ENCODE data around the gene KRTAP10-4. TPM values are rescaled to one million over a fixed set of nuclear protein-coding genes. Genes with fewer than 3 reads are reported as not detected.
"Not testable (repeated sequence)": the region's sequence is repeated elsewhere in the genome, so short reads cannot be mapped to it uniquely, and the experiment has no call there.

Gene KRTAP10-4
- total RNA-seq, 1 donor from 2014 or later: not detected

DNA sequence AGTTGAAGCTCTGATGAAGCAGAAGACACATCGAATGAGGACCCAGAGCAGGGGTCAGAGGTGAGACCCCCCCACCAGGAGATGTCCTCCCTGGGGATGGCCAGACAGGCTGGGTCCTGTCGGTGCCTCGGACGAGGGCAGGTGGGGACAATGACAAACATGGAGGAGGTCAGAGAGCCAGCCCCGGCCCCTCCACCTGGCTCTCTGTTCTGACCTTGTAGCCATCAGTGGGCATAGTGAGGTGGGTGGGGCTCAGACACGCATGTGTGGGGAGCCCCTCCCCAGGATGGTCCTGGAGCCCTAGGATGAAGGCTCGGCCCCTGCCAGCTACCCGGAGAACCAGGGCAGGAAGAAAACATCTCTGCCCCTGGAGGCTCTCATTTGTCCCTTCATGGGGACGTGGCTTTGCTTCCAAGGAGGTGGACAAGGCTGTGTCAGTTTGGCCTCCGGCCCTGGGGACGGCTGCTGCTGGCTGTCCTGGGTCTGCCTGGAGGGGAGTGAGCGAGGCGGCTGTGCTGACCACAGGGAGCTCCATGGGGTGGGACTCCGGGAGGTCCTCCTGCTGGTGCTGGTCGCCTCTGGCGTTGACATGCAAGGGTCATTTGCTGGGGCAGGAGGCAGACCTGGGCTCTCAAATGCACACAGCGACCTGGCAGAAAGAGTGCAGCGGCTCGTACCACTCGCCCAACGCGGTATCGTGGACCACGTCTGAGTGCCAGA, 16.2 kb downstream of the KRTAP10-4 start:
- H3K9me3 ChIP-seq (ENCODE audit: insufficient read depth, low read depth, low read length): no peaks in the 10 kb centered on the region
- H4K20me1 ChIP-seq (ENCODE audit: insufficient read depth, low read length): no peaks in the 10 kb centered on the region
- H3K4me2 ChIP-seq (ENCODE audit: low read length): no peak overlapping the region
- peaks cover 9% of the 10 kb centered on the region for H3K9me3 Mint-ChIP-seq (ENCODE audit: unreplicated experiment)
- peaks cover 1% of the 10 kb centered on the region for H3K36me3 Mint-ChIP-seq (ENCODE audit: low read depth, unreplicated experiment)
- no peak overlapping the region for H3K4me3 Mint-ChIP-seq (ENCODE audit: unreplicated experiment)
- DNase-seq (ENCODE audit: low read depth) (no peak), FAIRE-seq (no peak)
- H2AFZ ChIP-seq (ENCODE audit: low read depth, low read length): no peak overlapping the region
- H3K79me2 ChIP-seq (ENCODE audit: insufficient read depth, low read length): no peaks in the 10 kb centered on the region
- H3K9ac ChIP-seq (ENCODE audit: low read length): no peak overlapping the region
- no peak overlapping the region for H3K4me3 ChIP-seq (ENCODE audit: insufficient read depth, low read depth, low read length)
- no peaks in the 10 kb centered on the region for H3K4me1 ChIP-seq (ENCODE audit: insufficient read depth, low read length)
- TF ChIP-seq, protein P1, sequence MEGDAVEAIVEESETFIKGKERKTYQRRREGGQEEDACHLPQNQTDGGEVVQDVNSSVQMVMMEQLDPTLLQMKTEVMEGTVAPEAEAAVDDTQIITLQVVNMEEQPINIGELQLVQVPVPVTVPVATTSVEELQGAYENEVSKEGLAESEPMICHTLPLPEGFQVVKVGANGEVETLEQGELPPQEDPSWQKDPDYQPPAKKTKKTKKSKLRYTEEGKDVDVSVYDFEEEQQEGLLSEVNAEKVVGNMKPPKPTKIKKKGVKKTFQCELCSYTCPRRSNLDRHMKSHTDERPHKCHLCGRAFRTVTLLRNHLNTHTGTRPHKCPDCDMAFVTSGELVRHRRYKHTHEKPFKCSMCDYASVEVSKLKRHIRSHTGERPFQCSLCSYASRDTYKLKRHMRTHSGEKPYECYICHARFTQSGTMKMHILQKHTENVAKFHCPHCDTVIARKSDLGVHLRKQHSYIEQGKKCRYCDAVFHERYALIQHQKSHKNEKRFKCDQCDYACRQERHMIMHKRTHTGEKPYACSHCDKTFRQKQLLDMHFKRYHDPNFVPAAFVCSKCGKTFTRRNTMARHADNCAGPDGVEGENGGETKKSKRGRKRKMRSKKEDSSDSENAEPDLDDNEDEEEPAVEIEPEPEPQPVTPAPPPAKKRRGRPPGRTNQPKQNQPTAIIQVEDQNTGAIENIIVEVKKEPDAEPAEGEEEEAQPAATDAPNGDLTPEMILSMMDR (IDR thresholded peaks at IDR 0.05; ENCODE audit: insufficient read depth, low read depth, low read length): no peak
- TF ChIP-seq EZH2 (IDR thresholded peaks at IDR 0.05; ENCODE audit: insufficient read depth, low read length): no peak
- no peaks in the 10 kb centered on the region for H3K36me3 ChIP-seq (ENCODE audit: insufficient read depth, low read length)
- H3K27me3 Mint-ChIP-seq (ENCODE audit: low read depth, unreplicated experiment): peaks cover 42% of the 10 kb centered on the region
- peaks cover 2% of the 10 kb centered on the region for H3K4me1 Mint-ChIP-seq (ENCODE audit: low read depth, unreplicated experiment)
- no peak overlapping the region for H3K27ac ChIP-seq (ENCODE audit: low read depth, low read length)
- no peak overlapping the region for H3K27ac Mint-ChIP-seq (ENCODE audit: unreplicated experiment)
- H3K27me3 ChIP-seq (ENCODE audit: insufficient read depth, low read length): no peaks in the 10 kb centered on the region

DNA sequence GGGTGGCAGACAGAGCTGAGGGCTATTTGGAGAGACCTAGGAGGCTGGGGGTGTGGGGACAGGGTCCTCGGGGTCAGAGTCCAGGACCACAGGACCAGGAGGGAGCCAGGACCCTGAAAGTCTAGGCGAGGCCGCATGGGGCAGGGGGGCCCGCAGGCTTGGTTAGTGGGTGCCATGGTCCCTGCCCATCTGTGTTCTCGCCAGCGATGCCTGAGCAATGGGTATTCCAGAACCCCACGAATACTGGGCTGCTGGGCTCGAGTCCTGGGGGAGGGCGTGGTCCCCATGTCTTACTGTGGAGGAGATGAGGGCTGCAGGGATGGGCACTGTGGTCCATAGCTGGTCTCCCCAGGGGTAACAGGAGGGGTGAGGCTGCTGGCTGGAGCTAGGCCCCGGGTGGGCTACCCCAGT, 16.8 kb downstream of the KRTAP10-4 start:
- no peaks in the 10 kb centered on the region for H3K79me2 ChIP-seq (ENCODE audit: insufficient read depth, low read length)
- no peak overlapping the region for H2AFZ ChIP-seq (ENCODE audit: low read depth, low read length)
- no peaks in the 10 kb centered on the region for H3K27me3 ChIP-seq (ENCODE audit: insufficient read depth, low read length)
- Mint-ChIP-seq H3K4me1 (ENCODE audit: low read depth, unreplicated experiment) (peaks cover 2% of the 10 kb centered on the region), H3K9me3 (ENCODE audit: unreplicated experiment) (peaks cover 9% of the 10 kb centered on the region), H3K27ac (ENCODE audit: unreplicated experiment) (no peak overlapping the region), H3K27me3 (ENCODE audit: low read depth, unreplicated experiment) (peaks cover 39% of the 10 kb centered on the region), H3K4me3 (ENCODE audit: unreplicated experiment) (no peak overlapping the region), H3K36me3 (ENCODE audit: low read depth, unreplicated experiment) (peaks cover 1% of the 10 kb centered on the region)
- no peaks in the 10 kb centered on the region for H3K4me1 ChIP-seq (ENCODE audit: insufficient read depth, low read length)
- no peak overlapping the region for H3K9ac ChIP-seq (ENCODE audit: low read length)
- H3K4me2 ChIP-seq (ENCODE audit: low read length): no peak overlapping the region
- H3K4me3 ChIP-seq (ENCODE audit: insufficient read depth, low read depth, low read length): no peak overlapping the region
- no peak for DNase-seq (ENCODE audit: low read depth)
- H3K9me3 ChIP-seq (ENCODE audit: insufficient read depth, low read depth, low read length): no peaks in the 10 kb centered on the region
- no peak for TF ChIP-seq EZH2 (IDR thresholded peaks at IDR 0.05; ENCODE audit: insufficient read depth, low read length)
- TF ChIP-seq, protein P1 (IDR thresholded peaks at IDR 0.05; ENCODE audit: insufficient read depth, low read depth, low read length): no peak
- FAIRE-seq: no peak
- no peaks in the 10 kb centered on the region for H4K20me1 ChIP-seq (ENCODE audit: insufficient read depth, low read length)
- no peaks in the 10 kb centered on the region for H3K36me3 ChIP-seq (ENCODE audit: insufficient read depth, low read length)
- no peak overlapping the region for H3K27ac ChIP-seq (ENCODE audit: low read depth, low read length)

DNA sequence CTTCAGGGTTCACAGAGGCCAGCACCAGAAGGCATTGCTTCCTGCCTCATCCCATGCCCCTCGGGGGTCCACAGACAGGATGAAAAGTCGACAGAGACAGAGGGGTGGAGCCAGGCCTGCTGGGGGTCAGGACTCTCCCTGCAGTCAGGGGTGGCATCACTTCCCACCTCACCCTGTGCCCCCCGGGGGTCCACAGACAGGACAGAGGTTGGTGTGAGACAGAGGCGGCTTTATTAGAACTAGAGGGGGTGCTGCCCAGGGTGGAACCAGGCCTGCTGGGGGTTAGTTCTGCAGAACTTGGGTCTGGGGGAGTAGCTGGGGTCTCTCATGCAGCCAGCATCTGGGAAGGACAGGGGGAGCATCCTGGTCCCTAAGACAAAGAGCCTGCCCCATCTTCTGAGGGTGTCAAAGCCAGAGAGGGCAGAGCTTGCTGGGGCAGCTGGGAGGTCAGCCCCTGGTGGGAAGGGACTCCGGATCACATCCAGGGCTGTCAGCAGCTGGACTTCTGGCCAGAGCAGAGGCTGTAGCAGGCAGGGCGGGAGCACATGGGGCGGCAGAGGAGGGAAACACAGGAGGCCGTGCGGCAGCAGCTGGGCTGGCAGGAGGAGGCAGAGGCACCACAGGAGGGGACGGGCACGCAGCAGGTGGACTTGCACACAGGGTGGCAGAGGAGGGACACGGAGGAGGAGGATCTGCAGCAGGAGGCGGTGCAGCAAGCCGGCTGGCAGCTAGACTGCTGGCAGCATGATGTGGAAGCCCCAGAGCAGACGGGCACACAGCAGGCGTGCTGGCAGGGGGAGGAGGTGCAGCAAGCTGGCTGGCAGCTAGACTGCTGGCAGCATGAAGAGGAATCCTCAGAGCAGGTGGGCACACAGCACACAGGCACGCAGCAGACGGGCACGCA, 17.6 kb downstream of the KRTAP10-4 start:
- FAIRE-seq; DNase-seq (ENCODE audit: low read depth); H3K36me3 Mint-ChIP-seq (ENCODE audit: low read depth, unreplicated experiment): not testable (repeated sequence)

DNA sequence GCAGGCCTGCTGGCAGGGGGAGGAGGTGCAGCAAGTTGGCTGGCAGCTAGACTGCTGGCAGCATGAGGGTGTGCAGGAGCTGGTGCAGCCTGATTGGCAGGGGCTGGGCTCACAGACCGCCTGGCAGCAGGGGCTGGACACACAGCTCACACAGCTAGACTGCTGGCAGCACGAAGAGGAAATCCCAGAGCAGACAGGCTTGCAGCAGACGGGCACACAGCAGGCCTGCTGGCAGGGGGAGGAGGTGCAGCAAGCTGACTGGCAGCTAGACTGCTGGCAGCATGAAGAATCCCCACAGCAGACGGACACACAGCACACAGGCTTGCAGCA, 18.2 kb downstream of the KRTAP10-4 start:
- H3K27ac Mint-ChIP-seq (ENCODE audit: unreplicated experiment); H3K4me1 ChIP-seq (ENCODE audit: insufficient read depth, low read length); H3K27ac ChIP-seq (ENCODE audit: low read depth, low read length); H3K4me3 ChIP-seq (ENCODE audit: insufficient read depth, low read depth, low read length); DNase-seq (ENCODE audit: low read depth); FAIRE-seq; H3K4me1 Mint-ChIP-seq (ENCODE audit: low read depth, unreplicated experiment); H4K20me1 ChIP-seq (ENCODE audit: insufficient read depth, low read length); H3K4me2 ChIP-seq (ENCODE audit: low read length); H3K9ac ChIP-seq (ENCODE audit: low read length); H3K79me2 ChIP-seq (ENCODE audit: insufficient read depth, low read length); H3K27me3 ChIP-seq (ENCODE audit: insufficient read depth, low read length); H3K36me3 ChIP-seq (ENCODE audit: insufficient read depth, low read length); H2AFZ ChIP-seq (ENCODE audit: low read depth, low read length); H3K36me3 Mint-ChIP-seq (ENCODE audit: low read depth, unreplicated experiment); H3K4me3 Mint-ChIP-seq (ENCODE audit: unreplicated experiment); H3K9me3 Mint-ChIP-seq (ENCODE audit: unreplicated experiment); H3K9me3 ChIP-seq (ENCODE audit: insufficient read depth, low read depth, low read length): not testable (repeated sequence)
- peaks cover 31% of the 10 kb centered on the region for H3K27me3 Mint-ChIP-seq (ENCODE audit: low read depth, unreplicated experiment)

More for the DNA sequence above, 17.6 kb downstream of the KRTAP10-4 start:
- not testable (repeated sequence) for H3K27me3 ChIP-seq (ENCODE audit: insufficient read depth, low read length); H3K27ac Mint-ChIP-seq (ENCODE audit: unreplicated experiment); H3K9ac ChIP-seq (ENCODE audit: low read length); H2AFZ ChIP-seq (ENCODE audit: low read depth, low read length); H3K4me2 ChIP-seq (ENCODE audit: low read length); H3K9me3 ChIP-seq (ENCODE audit: insufficient read depth, low read depth, low read length); H3K4me3 Mint-ChIP-seq (ENCODE audit: unreplicated experiment); H3K4me3 ChIP-seq (ENCODE audit: insufficient read depth, low read depth, low read length); H3K4me1 Mint-ChIP-seq (ENCODE audit: low read depth, unreplicated experiment); H3K36me3 ChIP-seq (ENCODE audit: insufficient read depth, low read length); H4K20me1 ChIP-seq (ENCODE audit: insufficient read depth, low read length); H3K79me2 ChIP-seq (ENCODE audit: insufficient read depth, low read length); H3K4me1 ChIP-seq (ENCODE audit: insufficient read depth, low read length); H3K27ac ChIP-seq (ENCODE audit: low read depth, low read length); H3K9me3 Mint-ChIP-seq (ENCODE audit: unreplicated experiment)
- H3K27me3 Mint-ChIP-seq (ENCODE audit: low read depth, unreplicated experiment): peaks cover 37% of the 10 kb centered on the region

Data from astrocyte (in vitro differentiated cells and primary cell).